Fibroblast of villous mesenchyme (primary cell): ENCODE measurements around the gene DTL. TPM values are rescaled to one million over a fixed set of nuclear protein-coding genes. Genes with fewer than 3 reads are reported as not detected.

Experiments used
- DNase-seq: peaks from one replicate; pipeline ENCODE4 v3.0.0-alpha.2; 2010; ENCODE audit warnings: low read depth
- H3K4me3 ChIP-seq: 2 replicates; pipeline ENCODE4 v1.5.1; 2011; ENCODE audit warnings: low read depth, mild to moderate bottlenecking, low read length
- CTCF ChIP-seq: IDR thresholded peaks from 2 replicates; pipeline ENCODE4 v1.5.1; 2012; ENCODE audit warnings: low read depth, mild to moderate bottlenecking, low read length; ENCODE audit not compliant: insufficient read depth
- total RNA-seq: library from RNA; depleted of rRNA; stranded (reverse); fragments of >200 nt; gene quantifications from 2 replicates; pipeline ENCODE4 v1.2.3, GENCODE V29; 2012

DTL gene
- total RNA-seq, 1 donor = 16.0 TPM

- H3K4me3 ChIP-seq = no peak overlapping the region
- DNase-seq = no peak
- no peak for TF ChIP-seq CTCF
Observed at GRCh38 chr1:212137854-212138253, 102.3 kb downstream of the DTL start.

- H3K4me3 ChIP-seq = no peak overlapping the region
- TF ChIP-seq CTCF = no peak
- no peak for DNase-seq
Observed at GRCh38 chr1:212138457-212138856, 102.9 kb downstream of the DTL start.

GRCh38 chr1:212139526-212140135 lies 104.1 kb downstream of the DTL start:
- no peak for DNase-seq
- TF ChIP-seq CTCF = no peak
- no peak overlapping the region for H3K4me3 ChIP-seq

- no peak overlapping the region for H3K4me3 ChIP-seq
- no peak for TF ChIP-seq CTCF
- DNase-seq = no peak
Observed at GRCh38 chr1:212141404-212141803, 105.9 kb downstream of the DTL start.

GRCh38 chr1:212142883-212143530 lies 107.5 kb downstream of the DTL start:
- DNase-seq = no peak
- no peak overlapping the region for H3K4me3 ChIP-seq
- TF ChIP-seq CTCF = no peak

GRCh38 chr1:212147581-212148033 lies 112.1 kb downstream of the DTL start:
- DNase-seq = no peak
- no peak for TF ChIP-seq CTCF
- H3K4me3 ChIP-seq = no peak overlapping the region
